Natural killer cell (primary cell): ENCODE data around the gene MACF1. TPM values are rescaled to one million over a fixed set of nuclear protein-coding genes. Genes with fewer than 3 reads are reported as not detected.
"Not testable (repeated sequence)": the region's sequence is repeated elsewhere in the genome, so short reads cannot be mapped to it uniquely, and the experiment has no call there.

Experiments used
- ATAC-seq, 3 donors: fragments of 150-1000 bp in 2 of 3; fragments of 200-7000 bp in 1 of 3; cut with Tn5 transposase; 1 replicate in 1 of 3; 2 replicates in 2 of 3; pipeline ENCODE4 v1.10.0; 2021; ENCODE audit warnings: mild to moderate bottlenecking in 2 of 3, moderate library complexity in 2 of 3
- DNase-seq, 2 donors: peaks; one replicate each; pipeline versions ENCODE4 v3.0.0 to v3.0.0-alpha.2; 2013 to 2021; ENCODE audit warnings: mixed read lengths in 1 of 2
- H3K27ac ChIP-seq: one replicate; pipeline ENCODE4 v1.5.1; 2013; ENCODE audit warnings: mild to moderate bottlenecking, low read length
- H3K27me3 ChIP-seq: one replicate; pipeline ENCODE4 v1.6.1; 2013; ENCODE audit warnings: low read length; ENCODE audit not compliant: control insufficient read depth, insufficient read depth
- H3K36me3 ChIP-seq: one replicate; pipeline ENCODE4 v1.6.1; 2013; ENCODE audit warnings: low read length; ENCODE audit not compliant: control insufficient read depth, insufficient read depth
- H3K4me1 ChIP-seq: one replicate; pipeline ENCODE4 v1.6.1; 2013; ENCODE audit warnings: low read length; ENCODE audit not compliant: control insufficient read depth, insufficient read depth
- H3K4me3 ChIP-seq: one replicate; pipeline ENCODE4 v1.5.1; 2013; ENCODE audit warnings: low read length
- H3K9me3 ChIP-seq: one replicate; pipeline ENCODE4 v1.6.1; 2013; ENCODE audit warnings: low read length; ENCODE audit not compliant: control insufficient read depth, insufficient read depth
- H3K27ac Mint-ChIP-seq, 2 donors: one replicate each; pipeline ENCODE4 v1.8.0; 2022; ENCODE audit warnings: mild to moderate bottlenecking in 2 of 2, mixed read lengths in 2 of 2, moderate library complexity in 1 of 2
- H3K27me3 Mint-ChIP-seq, 2 donors: one replicate each; pipeline ENCODE4 v1.8.0; 2022; ENCODE audit warnings: low read depth in 2 of 2, mixed read lengths in 2 of 2
- H3K36me3 Mint-ChIP-seq: one replicate; pipeline ENCODE4 v1.8.0; 2022; ENCODE audit warnings: mixed read lengths
- H3K4me1 Mint-ChIP-seq, 2 donors: one replicate each; pipeline ENCODE4 v1.8.0; 2022; ENCODE audit warnings: mixed read lengths in 2 of 2
- H3K4me3 Mint-ChIP-seq: one replicate; pipeline ENCODE4 v1.8.0; 2022; ENCODE audit warnings: mild to moderate bottlenecking, moderate library complexity, mixed read lengths
- H3K9me3 Mint-ChIP-seq, 2 donors: one replicate each; pipeline ENCODE4 v1.8.0; 2022; ENCODE audit warnings: mixed read lengths in 2 of 2
- WGBS: methylation state at CpG from one replicate; pipeline ENCODE4 v1.1.7; 2013; ENCODE audit warnings: missing lambda C conversion rate; ENCODE audit not compliant: insufficient coverage; 5-methylcytosine and 5-hydroxymethylcytosine counted together
- intact Hi-C: fragments of 100-400 bp; cut with micrococcal nuclease; formaldehyde crosslinking; loops from one replicate; pipeline ENCODE4 v1.14.2; 2022
- total RNA-seq, 4 donors: library from RNA; stranded (reverse); fragments of 120-200 nt in 1 of 4; gene quantifications; one replicate each; pipeline versions ENCODE4 v1.2.3 to v1.2.4, GENCODE V29; 2013 to 2022
- TF ChIP-seq, protein P1 (sequence below): fragments of 200-600 bp; IDR thresholded peaks from one replicate; pipeline ENCODE4 v1.8.0; 2022; ENCODE audit warnings: antibody characterized with exemption

MACF1 gene
- total RNA-seq, 3 donors from 2014 or later (not counting 1 experiment from before 2014, with no cell fraction given): 752 to 811 (median 752) TPM

GRCh38 chr1:39526466-39527189, 322.1 kb downstream of the MACF1 start:
- DNase-seq (no peak), ATAC-seq (no peak)
- Mint-ChIP-seq H3K9me3 (no peaks in the 10 kb centered on the region), H3K4me3 (no peak overlapping the region), H3K4me1 (peaks cover 8 to 24% of the 10 kb centered on the region in 2 donors), H3K27ac (no peak overlapping the region), H3K27me3 (peaks cover 0 to 3% of the 10 kb centered on the region in 2 donors), H3K36me3 (peaks cover 6% of the 10 kb centered on the region)
- intact Hi-C loops: no loop called here
- peaks cover 14% of the 10 kb centered on the region for H3K36me3 ChIP-seq
- TF ChIP-seq, protein P1, sequence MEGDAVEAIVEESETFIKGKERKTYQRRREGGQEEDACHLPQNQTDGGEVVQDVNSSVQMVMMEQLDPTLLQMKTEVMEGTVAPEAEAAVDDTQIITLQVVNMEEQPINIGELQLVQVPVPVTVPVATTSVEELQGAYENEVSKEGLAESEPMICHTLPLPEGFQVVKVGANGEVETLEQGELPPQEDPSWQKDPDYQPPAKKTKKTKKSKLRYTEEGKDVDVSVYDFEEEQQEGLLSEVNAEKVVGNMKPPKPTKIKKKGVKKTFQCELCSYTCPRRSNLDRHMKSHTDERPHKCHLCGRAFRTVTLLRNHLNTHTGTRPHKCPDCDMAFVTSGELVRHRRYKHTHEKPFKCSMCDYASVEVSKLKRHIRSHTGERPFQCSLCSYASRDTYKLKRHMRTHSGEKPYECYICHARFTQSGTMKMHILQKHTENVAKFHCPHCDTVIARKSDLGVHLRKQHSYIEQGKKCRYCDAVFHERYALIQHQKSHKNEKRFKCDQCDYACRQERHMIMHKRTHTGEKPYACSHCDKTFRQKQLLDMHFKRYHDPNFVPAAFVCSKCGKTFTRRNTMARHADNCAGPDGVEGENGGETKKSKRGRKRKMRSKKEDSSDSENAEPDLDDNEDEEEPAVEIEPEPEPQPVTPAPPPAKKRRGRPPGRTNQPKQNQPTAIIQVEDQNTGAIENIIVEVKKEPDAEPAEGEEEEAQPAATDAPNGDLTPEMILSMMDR: no peak
- H3K27ac ChIP-seq: no peak overlapping the region
- 93% methylated on average over 11 of the region's 11 CpGs for WGBS
- H3K4me3 ChIP-seq: no peak overlapping the region
- peaks cover 34% of the 10 kb centered on the region for H3K4me1 ChIP-seq
- H3K27me3 ChIP-seq: peaks cover 2% of the 10 kb centered on the region
- H3K9me3 ChIP-seq: no peaks in the 10 kb centered on the region

DNA sequence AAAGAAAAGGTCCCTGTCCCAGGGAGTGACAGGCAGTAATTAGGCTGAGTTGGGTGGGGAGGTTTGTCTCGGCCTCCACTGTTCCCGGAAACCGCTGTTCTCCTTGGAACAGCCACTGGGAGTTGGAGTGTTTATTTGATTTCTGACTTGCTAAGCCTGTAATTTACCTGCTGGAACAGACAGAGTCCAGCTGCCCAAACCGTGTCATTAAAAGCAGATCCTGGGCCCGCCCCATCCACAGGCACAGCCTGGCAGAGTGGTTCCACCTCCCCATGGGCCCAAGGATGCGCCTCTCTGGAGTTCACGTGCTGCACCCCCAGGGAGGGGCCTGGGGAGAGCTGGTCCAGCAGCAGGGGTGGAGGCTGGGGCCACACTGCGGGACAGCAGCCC, 322.7 kb downstream of the MACF1 start:
- H3K36me3 Mint-ChIP-seq, intact Hi-C loops, H3K9me3 Mint-ChIP-seq, ATAC-seq, H3K9me3 ChIP-seq, H3K4me3 Mint-ChIP-seq, H3K27ac ChIP-seq, H3K27me3 Mint-ChIP-seq, H3K27ac Mint-ChIP-seq, H3K27me3 ChIP-seq, DNase-seq, H3K4me3 ChIP-seq: not testable (repeated sequence)
- H3K4me1 Mint-ChIP-seq: peaks cover 8 to 24% of the 10 kb centered on the region in 2 donors
- 100% methylated on average over 7 of the region's 8 CpGs for WGBS
- Histone ChIP-seq H3K36me3 (peaks cover 14% of the 10 kb centered on the region), H3K4me1 (peaks cover 34% of the 10 kb centered on the region)

DNA sequence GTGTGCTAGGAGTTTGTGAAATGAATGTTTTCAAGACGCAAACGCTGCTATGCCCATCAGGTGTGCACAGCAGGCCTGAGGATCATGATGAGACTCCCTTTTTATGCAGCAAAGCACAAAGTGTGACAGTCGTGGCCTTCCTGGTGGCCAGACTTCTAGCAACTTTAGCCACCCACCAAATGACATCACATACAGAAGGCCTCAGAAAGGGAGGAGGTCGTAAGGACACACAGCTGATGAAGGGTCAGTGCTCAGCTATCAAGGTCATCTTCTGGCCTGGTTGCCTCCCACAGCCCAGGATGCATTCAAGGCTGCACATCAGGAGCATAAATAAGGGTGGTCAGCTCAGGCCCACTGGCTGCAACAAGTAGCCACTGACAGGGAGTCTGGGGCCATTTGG, 323.6 kb downstream of the MACF1 start:
- Mint-ChIP-seq H3K4me1 (peaks cover 8 to 24% of the 10 kb centered on the region in 2 donors), H3K9me3 (no peaks in the 10 kb centered on the region), H3K27me3 (peaks cover 0 to 3% of the 10 kb centered on the region in 2 donors), H3K4me3 (no peak overlapping the region), H3K36me3 (peaks cover 6% of the 10 kb centered on the region), H3K27ac (no peak overlapping the region)
- intact Hi-C loops: no loop called here
- ATAC-seq (no peak), DNase-seq (no peak)
- H3K4me3 ChIP-seq: no peak overlapping the region
- no peaks in the 10 kb centered on the region for H3K9me3 ChIP-seq
- H3K27me3 ChIP-seq: peaks cover 2% of the 10 kb centered on the region
- peaks cover 31% of the 10 kb centered on the region for H3K4me1 ChIP-seq
- peaks cover 14% of the 10 kb centered on the region for H3K36me3 ChIP-seq
- 94% methylated on average over 4 of the region's 4 CpGs for WGBS
- TF ChIP-seq, protein P1: no peak
- H3K27ac ChIP-seq: no peak overlapping the region

GRCh38 chr1:39529901-39530535, 325.5 kb downstream of the MACF1 start:
- peaks cover 8% of the 10 kb centered on the region for H3K36me3 Mint-ChIP-seq
- no peak overlapping the region for H3K27ac Mint-ChIP-seq
- peaks cover 8 to 13% of the 10 kb centered on the region in 2 donors for H3K4me1 Mint-ChIP-seq

More at GRCh38 chr1:39529901-39530535, 325.5 kb downstream of the MACF1 start:
- Histone ChIP-seq H3K36me3 (peaks cover 14% of the 10 kb centered on the region), H3K27me3 (peaks cover 2% of the 10 kb centered on the region), H3K4me3 (no peak overlapping the region), H3K4me1 (peaks cover 22% of the 10 kb centered on the region), H3K27ac (no peak overlapping the region), H3K9me3 (no peaks in the 10 kb centered on the region)
- no peak for ATAC-seq
- no peaks in the 10 kb centered on the region for H3K9me3 Mint-ChIP-seq
- WGBS: 91% methylated on average over 10 of the region's 10 CpGs
- DNase-seq: no peak
- intact Hi-C loops: no loop called here
- H3K27me3 Mint-ChIP-seq: no peaks in the 10 kb centered on the region
- TF ChIP-seq, protein P1: no peak
- no peak overlapping the region for H3K4me3 Mint-ChIP-seq
